ENCODE data around the gene CCDC110.

The CCDC110 gene

DNA sequence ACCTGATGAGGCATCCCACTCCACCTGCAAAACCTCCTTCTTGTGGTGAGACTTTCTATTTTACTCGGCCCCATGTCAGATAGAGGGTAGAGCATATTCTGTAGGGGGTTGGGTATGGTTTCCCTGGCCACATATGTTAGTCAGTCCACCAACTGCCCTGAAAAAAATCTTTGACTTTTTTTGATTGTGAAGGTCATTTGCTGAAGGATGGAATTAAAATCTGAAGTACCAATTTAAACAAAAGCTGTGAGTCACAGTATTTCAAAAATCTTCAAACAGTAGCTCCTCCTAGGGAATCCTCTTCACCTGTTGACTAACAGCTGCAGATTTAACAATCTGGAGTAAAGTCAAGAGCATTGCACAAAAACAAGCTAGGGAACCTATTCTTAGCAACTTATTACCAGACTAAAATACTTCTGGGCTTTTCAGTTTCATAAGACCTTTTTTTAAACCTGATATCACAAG is 8.0 kb upstream of the CCDC110 start:
- TF ChIP-seq, protein P1, sequence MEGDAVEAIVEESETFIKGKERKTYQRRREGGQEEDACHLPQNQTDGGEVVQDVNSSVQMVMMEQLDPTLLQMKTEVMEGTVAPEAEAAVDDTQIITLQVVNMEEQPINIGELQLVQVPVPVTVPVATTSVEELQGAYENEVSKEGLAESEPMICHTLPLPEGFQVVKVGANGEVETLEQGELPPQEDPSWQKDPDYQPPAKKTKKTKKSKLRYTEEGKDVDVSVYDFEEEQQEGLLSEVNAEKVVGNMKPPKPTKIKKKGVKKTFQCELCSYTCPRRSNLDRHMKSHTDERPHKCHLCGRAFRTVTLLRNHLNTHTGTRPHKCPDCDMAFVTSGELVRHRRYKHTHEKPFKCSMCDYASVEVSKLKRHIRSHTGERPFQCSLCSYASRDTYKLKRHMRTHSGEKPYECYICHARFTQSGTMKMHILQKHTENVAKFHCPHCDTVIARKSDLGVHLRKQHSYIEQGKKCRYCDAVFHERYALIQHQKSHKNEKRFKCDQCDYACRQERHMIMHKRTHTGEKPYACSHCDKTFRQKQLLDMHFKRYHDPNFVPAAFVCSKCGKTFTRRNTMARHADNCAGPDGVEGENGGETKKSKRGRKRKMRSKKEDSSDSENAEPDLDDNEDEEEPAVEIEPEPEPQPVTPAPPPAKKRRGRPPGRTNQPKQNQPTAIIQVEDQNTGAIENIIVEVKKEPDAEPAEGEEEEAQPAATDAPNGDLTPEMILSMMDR (IDR thresholded peaks at IDR 0.05; ENCODE audit: low read depth, low read length, poor library complexity, severe bottlenecking): no peak
- TF ChIP-seq EZH2phosphoT487 (IDR thresholded peaks at IDR 0.05; ENCODE audit: borderline replicate concordance, low read length): no peak
- Histone ChIP-seq H3K27ac (ENCODE audit: low read depth, low read length) (no peak overlapping the region), H3K79me2 (ENCODE audit: control insufficient read depth, low read length) (no peaks in the 10 kb centered on the region), H3F3A (ENCODE audit: control insufficient read depth, insufficient read depth) (no peaks in the 10 kb centered on the region), H3K27me3 (ENCODE audit: control insufficient read depth, low read length) (peaks cover 38% of the 10 kb centered on the region), H3K4me1 (ENCODE audit: control insufficient read depth, low read length) (0 out of 2 replicates have a peak, but pooled peaks cover 5% of the 10 kb centered on the region), H3K9me2 (replicated peaks; ENCODE audit: control insufficient read depth, low read length) (no peaks in the 10 kb centered on the region), H3K4me2 (ENCODE audit: low read length) (no peak overlapping the region), H3K9me3 (ENCODE audit: control insufficient read depth, insufficient read depth, low read length) (no peaks in the 10 kb centered on the region), H3K36me3 (ENCODE audit: control insufficient read depth, low read length) (no peaks in the 10 kb centered on the region), H4K20me1 (ENCODE audit: control insufficient read depth, insufficient read depth, low read depth, low read length) (no peaks in the 10 kb centered on the region), H3K4me3 (ENCODE audit: low read length) (no peak overlapping the region)

DNA sequence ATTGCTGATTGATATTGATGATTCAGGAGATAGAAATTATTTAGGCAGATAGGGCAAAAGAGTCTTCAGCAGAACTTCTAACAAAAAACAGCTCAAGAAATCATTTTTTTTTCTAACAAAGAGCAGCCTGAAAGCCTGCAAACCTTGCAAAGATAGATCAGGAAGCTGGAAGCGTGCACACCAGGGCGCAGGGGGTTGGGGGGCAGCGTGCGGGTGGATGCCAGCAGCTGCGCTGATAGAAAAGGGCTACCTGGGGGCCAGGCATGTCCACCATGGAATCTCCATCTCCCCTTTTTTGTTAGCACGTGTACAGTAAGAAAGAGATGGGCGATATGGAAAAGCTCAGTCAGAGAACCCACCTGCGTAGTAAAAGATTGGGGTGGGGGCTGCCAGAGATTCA is 1.7 kb upstream of the CCDC110 start:
- Histone ChIP-seq H3K4me2 (ENCODE audit: low read length) (no peak overlapping the region), H3K9me2 (replicated peaks; ENCODE audit: control insufficient read depth, low read length) (no peaks in the 10 kb centered on the region), H4K20me1 (ENCODE audit: control insufficient read depth, insufficient read depth, low read depth, low read length) (no peaks in the 10 kb centered on the region; the same call in 1 of the 2 replicates), H3K27me3 (ENCODE audit: control insufficient read depth, low read length) (peaks cover 35% of the 10 kb centered on the region), H3K4me3 (ENCODE audit: low read length) (no peak overlapping the region), H3K36me3 (ENCODE audit: control insufficient read depth, low read length) (no peaks in the 10 kb centered on the region), H3K27ac (ENCODE audit: low read depth, low read length) (no peak overlapping the region), H3K79me2 (ENCODE audit: control insufficient read depth, low read length) (no peaks in the 10 kb centered on the region), H3K4me1 (ENCODE audit: control insufficient read depth, low read length) (peaks cover 15% of the 10 kb centered on the region), H3F3A (ENCODE audit: control insufficient read depth, insufficient read depth) (peaks cover 8% of the 10 kb centered on the region; the same call in 1 of the 2 replicates), H3K9me3 (ENCODE audit: control insufficient read depth, insufficient read depth, low read length) (no peaks in the 10 kb centered on the region)
- TF ChIP-seq, protein P1 (IDR thresholded peaks at IDR 0.05; ENCODE audit: low read depth, low read length, poor library complexity, severe bottlenecking): no peak

DNA sequence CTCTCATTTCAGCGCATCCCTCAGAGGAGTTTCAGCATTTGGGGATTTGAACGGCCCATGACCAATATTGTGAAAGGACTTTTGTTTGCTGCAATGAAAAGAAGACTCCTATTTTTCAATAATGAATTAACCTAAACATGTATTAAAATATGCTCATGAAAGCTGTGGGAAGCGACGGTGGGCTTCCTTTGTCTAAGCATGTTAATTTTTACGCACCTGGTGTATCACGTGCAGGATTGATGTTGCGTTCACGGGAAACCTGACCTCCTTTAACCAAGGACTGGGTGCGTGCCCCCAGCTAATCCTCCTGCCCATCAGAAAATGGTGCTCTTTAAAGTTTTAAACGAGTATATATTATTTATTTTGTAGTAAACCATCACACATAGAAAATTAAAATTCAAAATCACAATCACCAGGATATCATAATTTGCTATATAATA is 590 bp upstream of the CCDC110 start:
- Histone ChIP-seq H3K27ac (ENCODE audit: low read depth, low read length) (no peak overlapping the region), H3F3A (ENCODE audit: control insufficient read depth, insufficient read depth) (peaks cover 8% of the 10 kb centered on the region; the same call in 1 of the 2 replicates), H3K27me3 (ENCODE audit: control insufficient read depth, low read length) (peaks cover 38% of the 10 kb centered on the region), H3K4me1 (ENCODE audit: control insufficient read depth, low read length) (peaks cover 15% of the 10 kb centered on the region), H3K4me2 (ENCODE audit: low read length) (peak overlapping the region; percentile 95), H4K20me1 (ENCODE audit: control insufficient read depth, insufficient read depth, low read depth, low read length) (no peaks in the 10 kb centered on the region; the same call in 1 of the 2 replicates), H3K36me3 (ENCODE audit: control insufficient read depth, low read length) (no peaks in the 10 kb centered on the region), H3K9me2 (replicated peaks; ENCODE audit: control insufficient read depth, low read length) (no peaks in the 10 kb centered on the region), H3K9me3 (ENCODE audit: control insufficient read depth, insufficient read depth, low read length) (no peaks in the 10 kb centered on the region), H3K79me2 (ENCODE audit: control insufficient read depth, low read length) (no peaks in the 10 kb centered on the region), H3K4me3 (ENCODE audit: low read length) (peak overlapping the region; percentile 81)
- TF ChIP-seq EZH2phosphoT487 (IDR thresholded peaks at IDR 0.05; ENCODE audit: borderline replicate concordance, low read length): no peak
- TF ChIP-seq, protein P1 (IDR thresholded peaks at IDR 0.05; ENCODE audit: low read depth, low read length, poor library complexity, severe bottlenecking): no peak

All from DOHH2 (cell line).